GM18505 (cell line): ENCODE results near the gene CLEC3A.
"Not testable (repeated sequence)": the region's sequence is repeated elsewhere in the genome, so short reads cannot be mapped to it uniquely, and the experiment has no call there.

ENCODE experiments used
- ATAC-seq: cut with Tn5 transposase; IDR thresholded peaks from one replicate; pipeline ENCODE4 v1.9.1; 2021; ENCODE audit not compliant: unreplicated experiment
- POLR2A ChIP-seq: IDR thresholded peaks from 4 replicates; pipeline ENCODE4 v1.6.1; 2011; ENCODE audit warnings: borderline replicate concordance; ENCODE audit not compliant: insufficient read depth, insufficient read length; ENCODE audit errors: extremely low read depth

The CLEC3A gene

DNA sequence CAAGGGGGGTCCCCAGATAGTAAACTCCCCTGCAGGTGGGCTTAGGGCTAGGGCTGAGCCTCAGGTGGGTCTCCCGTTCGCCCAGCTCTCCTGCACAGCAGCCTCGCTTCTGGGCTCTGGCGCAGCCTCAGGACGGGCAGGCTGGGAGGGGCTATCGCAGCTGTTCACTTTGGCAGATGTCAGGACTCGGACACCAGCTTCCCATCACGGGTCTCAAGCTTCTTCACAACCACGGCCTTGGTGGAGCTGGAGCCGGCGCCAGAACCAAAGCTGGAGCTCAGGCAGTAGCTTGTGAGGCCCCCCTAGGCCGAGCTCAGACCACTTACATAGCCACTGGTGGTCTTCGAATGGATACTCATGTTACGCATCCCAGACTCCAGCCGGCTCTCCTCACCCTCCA lies 26.0 kb downstream of the CLEC3A start:
- ATAC-seq, result no peak
- TF ChIP-seq POLR2A, result no peak

GRCh38 chr16:78050734-78051400 lies 28.5 kb downstream of the CLEC3A start:
- TF ChIP-seq POLR2A, result no peak
- ATAC-seq, result no peak

DNA sequence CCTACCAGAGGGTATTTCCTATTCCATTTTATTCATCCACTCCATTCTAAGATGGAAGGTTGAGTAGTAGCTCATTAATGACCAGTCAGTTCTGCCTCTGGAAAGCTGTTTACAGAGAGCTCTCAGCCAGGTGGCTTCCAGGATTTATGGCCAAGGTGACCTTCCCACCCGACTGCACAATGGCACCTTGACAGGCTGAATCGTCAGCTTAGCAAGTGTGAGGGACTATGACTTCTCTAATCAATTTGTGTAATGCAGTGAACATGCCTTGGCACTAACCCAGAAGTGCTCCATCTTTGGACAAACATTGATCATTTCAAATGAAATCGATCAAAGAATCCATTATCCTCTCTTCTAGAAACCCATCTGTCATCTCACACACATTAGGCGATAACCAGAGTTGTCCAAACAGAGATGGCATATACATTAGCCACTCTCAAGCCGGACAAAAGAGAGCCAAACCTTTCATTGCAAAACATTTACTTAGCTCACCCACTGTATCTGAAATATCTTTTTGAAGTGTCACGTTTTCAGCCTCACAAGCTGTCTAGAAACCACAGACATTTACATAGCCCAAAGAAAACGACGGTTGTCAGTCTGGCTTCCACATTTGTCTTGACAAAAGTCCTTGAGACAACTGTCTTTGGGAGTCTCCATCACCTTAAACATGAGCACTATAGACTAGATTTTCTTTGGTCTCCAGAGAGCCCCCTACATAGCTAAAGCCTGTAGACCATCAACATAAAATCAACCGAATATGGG lies 35.6 kb downstream of the CLEC3A start:
- no peak for ATAC-seq

GRCh38 chr16:78059806-78060205 lies 37.5 kb downstream of the CLEC3A start:
- not testable (repeated sequence) for ATAC-seq

More for the DNA sequence above, 35.6 kb downstream of the CLEC3A start:
- TF ChIP-seq POLR2A, result no peak

DNA sequence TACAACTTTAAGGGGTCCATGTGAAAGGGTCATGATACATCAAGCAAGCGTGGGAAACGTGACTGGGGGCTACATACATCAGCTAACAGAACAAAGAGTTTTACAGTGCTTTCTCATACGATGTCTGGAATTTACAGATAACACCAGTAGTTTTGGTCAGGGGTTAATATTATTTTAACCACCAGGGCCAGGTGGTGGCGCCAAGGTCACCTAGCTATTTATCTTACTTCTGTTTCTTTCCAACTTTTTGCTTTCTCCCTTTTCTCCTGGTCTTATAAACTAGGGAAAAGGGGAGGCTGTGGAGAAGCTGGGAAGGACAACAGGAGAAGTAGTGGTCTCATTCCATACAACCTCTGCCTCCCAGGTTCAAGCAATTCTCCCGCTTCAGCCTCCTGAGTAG lies 37.9 kb downstream of the CLEC3A start:
- no peak for TF ChIP-seq POLR2A
- no peak for ATAC-seq

GRCh38 chr16:78060809-78061208 lies 38.5 kb downstream of the CLEC3A start:
- no peak for ATAC-seq
- TF ChIP-seq POLR2A, result no peak

- no peak for ATAC-seq
- no peak for TF ChIP-seq POLR2A
These were observed 43.0 kb downstream of the CLEC3A start for GRCh38 chr16:78065319-78065718.

- no peak for TF ChIP-seq POLR2A
- ATAC-seq, result no peak
These were observed 47.6 kb downstream of the CLEC3A start for GRCh38 chr16:78069913-78070312.

- no peak for ATAC-seq
- TF ChIP-seq POLR2A, result no peak
These were observed 49.9 kb downstream of the CLEC3A start for GRCh38 chr16:78072275-78072674.

- no peak for TF ChIP-seq POLR2A
- ATAC-seq, result no peak
These were observed 53.5 kb downstream of the CLEC3A start for GRCh38 chr16:78075800-78076199.

- TF ChIP-seq POLR2A, result no peak
- no peak for ATAC-seq
These were observed 59.0 kb downstream of the CLEC3A start for GRCh38 chr16:78081341-78081740.
